HS-5 (cell line): ENCODE data around the gene TADA3.

Experiments
- DNase-seq: peaks from one replicate; pipeline ENCODE4 v3.0.0-alpha.2; 2012; ENCODE audit warnings: low read depth

Gene TADA3

GRCh38 chr3:9792405-9793160, at the start of gene TADA3, which contains the start of gene ARPC4:
Gene TADA3 (minus strand): TSS chr3:9792473. CDS start chr3:9791466, 1,007 bp downstream.
Gene ARPC4 (plus strand): TSS chr3:9793082. CDS start chr3:9793122, 40 bp downstream.
- peak; percentile 98 for DNase-seq

GRCh38 chr3:9841015-9841414, 48.7 kb upstream of the TADA3 start:
- DNase-seq = no peak

GRCh38 chr3:9838856-9839255, 46.6 kb upstream of the TADA3 start:
- no peak for DNase-seq

- DNase-seq = no peak
Measured at GRCh38 chr3:9837701-9838582, 45.7 kb upstream of the TADA3 start.

GRCh38 chr3:9834520-9835380, 42.5 kb upstream of the TADA3 start:
- DNase-seq = no peak

- DNase-seq = no peak
Measured at GRCh38 chr3:9833078-9833477, 40.8 kb upstream of the TADA3 start.

- DNase-seq = no peak
Measured at GRCh38 chr3:9831253-9831652, 39.0 kb upstream of the TADA3 start.

GRCh38 chr3:9828801-9829755, 36.8 kb upstream of the TADA3 start:
- DNase-seq = no peak

GRCh38 chr3:9826815-9827573, 34.7 kb upstream of the TADA3 start:
- no peak for DNase-seq

- no peak for DNase-seq
Measured at GRCh38 chr3:9825451-9826040, 33.3 kb upstream of the TADA3 start.

- DNase-seq = no peak
Measured at GRCh38 chr3:9820946-9821345, 28.7 kb upstream of the TADA3 start.

GRCh38 chr3:9820543-9820942, 28.3 kb upstream of the TADA3 start:
- no peak for DNase-seq

- DNase-seq = no peak
Measured at GRCh38 chr3:9818666-9819335, 26.5 kb upstream of the TADA3 start.

- no peak for DNase-seq
Measured at GRCh38 chr3:9817436-9817835, 25.2 kb upstream of the TADA3 start.

- no peak for DNase-seq
Measured at GRCh38 chr3:9815986-9816385, 23.7 kb upstream of the TADA3 start.

GRCh38 chr3:9812870-9813483, 20.7 kb upstream of the TADA3 start:
- no peak for DNase-seq

GRCh38 chr3:9810846-9811245, 18.6 kb upstream of the TADA3 start:
- DNase-seq = no peak

- no peak for DNase-seq
Measured at GRCh38 chr3:9810433-9810770, 18.1 kb upstream of the TADA3 start.
